Measurements from ENCODE around the gene MRPL28.
A peak's percentile ranks its signal among the peaks of the same experiment; 100 is the strongest.
"Not testable (repeated sequence)": the region's sequence is repeated elsewhere in the genome, so short reads cannot be mapped to it uniquely, and the experiment has no call there.

MRPL28 gene

GRCh38 chr16:399340-400019, 29.1 kb upstream of the MRPL28 start:
- Histone ChIP-seq H3K4me1 (ENCODE audit: control insufficient read depth, insufficient read depth, low read length) (peaks cover 22% of the 10 kb centered on the region), H3K27me3 (ENCODE audit: control insufficient read depth, insufficient read depth, low read length) (no peaks in the 10 kb centered on the region), H3K9me3 (replicated peaks; ENCODE audit: low read length) (no peaks in the 10 kb centered on the region), H3K36me3 (ENCODE audit: insufficient read depth, low read length) (peaks cover 10% of the 10 kb centered on the region), H3K4me3 (ENCODE audit: low read length) (no peak overlapping the region), H3K9ac (ENCODE audit: low read depth, low read length) (no peak overlapping the region), H3K4me2 (ENCODE audit: low read length) (peak overlapping the region; percentile 88)

- Histone ChIP-seq H3K27me3 (ENCODE audit: control insufficient read depth, insufficient read depth, low read length) (no peaks in the 10 kb centered on the region), H3K4me1 (ENCODE audit: control insufficient read depth, insufficient read depth, low read length) (peaks cover 22% of the 10 kb centered on the region), H3K36me3 (ENCODE audit: insufficient read depth, low read length) (peaks cover 10% of the 10 kb centered on the region), H3K4me2 (ENCODE audit: low read length) (peak overlapping the region; percentile 70), H3K9ac (ENCODE audit: low read depth, low read length) (peak overlapping the region; percentile 26), H3K9me3 (replicated peaks; ENCODE audit: low read length) (no peaks in the 10 kb centered on the region), H3K4me3 (ENCODE audit: low read length) (no peak overlapping the region)
These were observed 28.4 kb upstream of the MRPL28 start for GRCh38 chr16:398561-399339.

DNA sequence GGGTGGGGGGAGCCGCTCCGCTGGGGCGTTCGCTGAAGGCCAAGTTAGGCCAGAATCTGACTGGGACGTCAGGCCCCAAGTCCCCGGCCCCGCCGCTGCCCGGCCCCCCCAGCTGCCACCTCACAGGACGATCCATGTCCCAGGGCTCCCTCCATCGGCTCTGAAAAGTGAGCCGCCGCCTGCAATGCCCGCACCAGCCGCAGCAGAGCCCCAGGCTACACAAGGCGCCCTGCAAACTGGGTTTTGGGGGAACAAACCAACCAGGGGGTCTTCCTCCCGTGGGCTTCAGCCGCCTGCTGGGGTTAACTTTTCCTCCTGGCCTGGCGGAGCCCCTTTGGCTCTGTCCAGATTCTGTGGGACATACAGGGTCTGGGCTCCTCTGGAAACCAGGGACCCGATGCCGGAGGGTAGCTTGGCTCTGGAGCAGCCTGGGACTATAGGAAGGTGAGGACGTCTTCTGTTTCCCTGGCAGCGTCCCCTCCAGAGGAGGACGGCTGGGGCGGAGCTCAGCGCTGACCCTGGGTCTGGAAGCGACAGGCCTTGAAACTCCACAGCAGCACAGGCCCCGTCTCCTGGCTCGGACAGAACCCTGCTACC, 27.5 kb upstream of the MRPL28 start:
- Histone ChIP-seq H3K4me1 (ENCODE audit: control insufficient read depth, insufficient read depth, low read length) (peaks cover 22% of the 10 kb centered on the region), H3K9me3 (replicated peaks; ENCODE audit: low read length) (no peaks in the 10 kb centered on the region), H3K9ac (ENCODE audit: low read depth, low read length) (peak overlapping the region; percentile 26), H3K4me2 (ENCODE audit: low read length) (peak overlapping the region; percentile 70), H3K27me3 (ENCODE audit: control insufficient read depth, insufficient read depth, low read length) (no peaks in the 10 kb centered on the region), H3K4me3 (ENCODE audit: low read length) (peak overlapping the region; percentile 50), H3K36me3 (ENCODE audit: insufficient read depth, low read length) (peaks cover 10% of the 10 kb centered on the region)

DNA sequence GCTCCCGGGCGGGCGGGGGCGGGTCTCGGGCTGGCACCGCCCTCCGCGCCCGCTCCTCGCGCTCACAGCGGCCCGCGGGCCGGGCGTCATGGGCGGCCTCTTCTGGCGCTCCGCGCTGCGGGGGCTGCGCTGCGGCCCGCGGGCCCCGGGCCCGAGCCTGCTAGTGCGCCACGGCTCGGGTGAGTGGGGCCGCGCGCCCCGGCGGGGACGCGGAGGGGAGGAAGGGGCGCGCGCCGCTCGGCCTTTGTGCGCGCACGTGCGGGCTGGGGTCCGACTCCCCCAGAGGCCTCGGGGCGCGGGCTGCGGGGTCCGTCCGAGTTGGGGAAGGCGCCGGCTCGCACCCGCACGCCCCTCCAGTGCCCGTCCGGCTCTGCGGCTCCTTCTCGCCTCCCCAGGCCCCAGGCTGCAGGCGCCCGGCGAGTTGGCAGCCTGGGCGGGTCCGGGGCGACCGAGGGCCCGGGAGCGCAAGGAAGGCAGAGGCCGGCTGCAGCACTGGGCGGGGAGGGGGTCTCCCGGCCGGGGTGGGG, 26.9 kb upstream of the MRPL28 start, which contains the start of gene NME4:
Gene NME4 (plus strand): TSS at position 65 of the 527 bp plus-strand sequence. CDS start 24 bp downstream, at position 89.
- H3K4me1 ChIP-seq (ENCODE audit: control insufficient read depth, insufficient read depth, low read length) = peaks cover 22% of the 10 kb centered on the region
- peaks cover 2% of the 10 kb centered on the region for H3K9me3 ChIP-seq (replicated peaks; ENCODE audit: low read length)
- H3K36me3 ChIP-seq (ENCODE audit: insufficient read depth, low read length) = peaks cover 10% of the 10 kb centered on the region
- peak within 1 kb of the TSS; percentile 91 for H3K4me3 ChIP-seq (ENCODE audit: low read length)
- H3K27me3 ChIP-seq (ENCODE audit: control insufficient read depth, insufficient read depth, low read length) = no peaks in the 10 kb centered on the region
- H3K9ac ChIP-seq (ENCODE audit: low read depth, low read length) = peak within 1 kb of the TSS; percentile 83
- peak within 1 kb of the TSS; percentile 90 for H3K4me2 ChIP-seq (ENCODE audit: low read length)

DNA sequence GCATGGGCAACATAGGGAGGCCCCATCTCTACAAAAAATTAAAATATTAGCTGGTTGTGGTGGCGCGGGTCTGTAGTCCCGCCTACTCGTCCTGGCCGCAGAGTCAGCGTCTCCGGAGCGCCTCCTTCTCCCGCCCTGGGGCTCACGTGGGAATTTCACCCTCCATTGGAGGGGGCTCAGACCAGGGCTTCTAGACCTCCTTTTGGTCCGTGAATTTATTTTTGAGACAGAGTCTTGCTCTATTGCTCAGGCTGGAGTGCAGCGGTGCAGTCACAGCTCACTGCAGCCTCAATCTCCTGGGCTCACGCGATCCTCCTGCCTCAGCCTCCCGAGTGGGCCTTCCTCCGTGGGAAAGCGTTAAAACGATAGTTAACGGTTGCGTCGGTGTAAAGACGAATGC, 26.3 kb upstream of the MRPL28 start:
- Histone ChIP-seq H3K9ac (ENCODE audit: low read depth, low read length) (peak overlapping the region; percentile 53), H3K9me3 (replicated peaks; ENCODE audit: low read length) (peaks cover 5% of the 10 kb centered on the region), H3K4me3 (ENCODE audit: low read length) (peak overlapping the region; percentile 91), H3K4me1 (ENCODE audit: control insufficient read depth, insufficient read depth, low read length) (peaks cover 22% of the 10 kb centered on the region), H3K27me3 (ENCODE audit: control insufficient read depth, insufficient read depth, low read length) (no peaks in the 10 kb centered on the region), H3K36me3 (ENCODE audit: insufficient read depth, low read length) (peaks cover 10% of the 10 kb centered on the region), H3K4me2 (ENCODE audit: low read length) (peak overlapping the region; percentile 90)

- Histone ChIP-seq H3K4me1 (ENCODE audit: control insufficient read depth, insufficient read depth, low read length) (peaks cover 22% of the 10 kb centered on the region), H3K9me3 (replicated peaks; ENCODE audit: low read length) (peaks cover 5% of the 10 kb centered on the region), H3K27me3 (ENCODE audit: control insufficient read depth, insufficient read depth, low read length) (no peaks in the 10 kb centered on the region), H3K4me2 (ENCODE audit: low read length) (peak overlapping the region; percentile 90), H3K4me3 (ENCODE audit: low read length) (peak overlapping the region; percentile 91), H3K9ac (ENCODE audit: low read depth, low read length) (no peak overlapping the region), H3K36me3 (ENCODE audit: insufficient read depth, low read length) (peaks cover 10% of the 10 kb centered on the region)
These were observed 25.9 kb upstream of the MRPL28 start for GRCh38 chr16:396199-396598.

- no peak overlapping the region for H3K9ac ChIP-seq (ENCODE audit: low read depth, low read length)
- H3K4me3 ChIP-seq (ENCODE audit: low read length) = no peak overlapping the region
- no peak overlapping the region for H3K4me2 ChIP-seq (ENCODE audit: low read length)
- H3K4me1 ChIP-seq (ENCODE audit: control insufficient read depth, insufficient read depth, low read length) = peaks cover 6% of the 10 kb centered on the region
- no peaks in the 10 kb centered on the region for H3K36me3 ChIP-seq (ENCODE audit: insufficient read depth, low read length)
- peaks cover 5% of the 10 kb centered on the region for H3K9me3 ChIP-seq (replicated peaks; ENCODE audit: low read length)
- no peaks in the 10 kb centered on the region for H3K27me3 ChIP-seq (ENCODE audit: control insufficient read depth, insufficient read depth, low read length)
These were observed 22.2 kb upstream of the MRPL28 start for GRCh38 chr16:392450-393030.

DNA sequence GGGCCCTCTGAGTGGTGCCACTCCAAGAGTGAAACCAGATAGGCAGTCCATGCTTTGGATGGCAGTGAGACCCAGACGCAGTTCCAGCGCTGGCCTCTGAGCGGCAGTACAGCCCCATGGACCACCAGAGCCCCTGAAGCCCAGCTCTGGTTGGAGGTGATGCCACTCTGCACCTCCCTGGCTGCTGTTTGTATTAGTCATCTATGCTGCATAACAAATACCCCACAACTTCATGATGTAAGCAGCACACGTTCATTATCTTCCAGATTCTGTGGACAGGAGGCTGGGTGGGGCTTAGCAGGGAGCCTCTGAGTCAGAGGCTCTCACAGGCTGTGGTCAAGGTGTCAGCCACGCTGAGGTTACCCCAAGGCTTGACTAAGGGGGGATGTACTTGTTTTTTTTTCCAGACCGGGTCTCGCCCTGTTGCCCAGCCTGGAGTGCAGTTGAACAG, 21.6 kb upstream of the MRPL28 start:
- Histone ChIP-seq H3K36me3 (ENCODE audit: insufficient read depth, low read length) (no peaks in the 10 kb centered on the region), H3K27me3 (ENCODE audit: control insufficient read depth, insufficient read depth, low read length) (no peaks in the 10 kb centered on the region), H3K4me1 (ENCODE audit: control insufficient read depth, insufficient read depth, low read length) (peaks cover 6% of the 10 kb centered on the region), H3K9me3 (replicated peaks; ENCODE audit: low read length) (peaks cover 5% of the 10 kb centered on the region), H3K9ac (ENCODE audit: low read depth, low read length) (no peak overlapping the region), H3K4me3 (ENCODE audit: low read length) (no peak overlapping the region), H3K4me2 (ENCODE audit: low read length) (no peak overlapping the region)

- no peak overlapping the region for H3K4me2 ChIP-seq (ENCODE audit: low read length)
- no peak overlapping the region for H3K4me3 ChIP-seq (ENCODE audit: low read length)
- no peaks in the 10 kb centered on the region for H3K36me3 ChIP-seq (ENCODE audit: insufficient read depth, low read length)
- H3K4me1 ChIP-seq (ENCODE audit: control insufficient read depth, insufficient read depth, low read length) = peaks cover 3% of the 10 kb centered on the region
- H3K9ac ChIP-seq (ENCODE audit: low read depth, low read length) = no peak overlapping the region
- H3K27me3 ChIP-seq (ENCODE audit: control insufficient read depth, insufficient read depth, low read length) = no peaks in the 10 kb centered on the region
- peaks cover 5% of the 10 kb centered on the region for H3K9me3 ChIP-seq (replicated peaks; ENCODE audit: low read length)
These were observed 19.0 kb upstream of the MRPL28 start for GRCh38 chr16:389352-389751.

DNA sequence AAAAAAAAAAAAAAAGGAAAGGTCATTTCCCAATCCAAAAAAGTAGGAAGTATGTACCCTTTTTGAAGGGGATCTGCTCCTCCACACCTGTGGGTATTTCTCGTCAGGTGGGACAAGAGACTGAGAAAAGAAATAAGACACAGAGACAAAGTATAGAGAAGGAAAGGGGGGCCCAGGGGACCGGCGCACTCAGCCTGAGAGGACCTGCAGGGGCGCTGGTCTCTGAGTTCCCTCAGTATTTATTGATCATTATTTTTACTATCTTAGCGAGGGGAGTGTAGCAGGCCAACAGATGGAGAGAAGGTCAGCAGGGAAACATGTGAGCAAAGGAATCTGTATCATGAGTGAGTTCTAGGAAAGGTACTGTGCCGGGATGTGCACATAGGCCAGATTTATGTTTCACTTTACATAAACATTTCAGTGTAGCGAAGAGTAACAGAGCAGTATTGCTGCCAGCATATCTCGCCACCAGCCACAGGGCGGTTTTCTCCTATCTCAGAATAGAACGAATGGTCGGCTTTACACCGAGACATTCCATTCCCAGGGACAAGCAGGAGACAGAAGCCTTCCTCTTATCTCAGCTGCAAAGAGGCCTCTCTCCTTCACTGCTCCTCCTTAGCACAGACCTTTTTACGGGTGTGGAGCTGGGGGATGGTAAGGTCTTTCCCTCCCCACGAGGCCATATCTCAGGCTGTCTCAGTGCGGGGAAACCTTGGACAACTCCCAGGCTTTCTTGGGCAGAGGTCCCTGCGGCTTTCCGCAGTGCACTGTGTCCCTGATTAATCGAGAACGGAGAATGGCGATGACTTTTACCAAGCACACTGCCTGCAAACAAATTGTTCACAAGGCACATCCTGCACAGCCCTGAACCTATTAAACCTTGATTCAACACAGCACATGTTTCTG, 17.7 kb upstream of the MRPL28 start:
- not testable (repeated sequence) for H3K9me3 ChIP-seq (replicated peaks; ENCODE audit: low read length); H3K4me1 ChIP-seq (ENCODE audit: control insufficient read depth, insufficient read depth, low read length); H3K4me3 ChIP-seq (ENCODE audit: low read length); H3K9ac ChIP-seq (ENCODE audit: low read depth, low read length); H3K27me3 ChIP-seq (ENCODE audit: control insufficient read depth, insufficient read depth, low read length); H3K4me2 ChIP-seq (ENCODE audit: low read length); H3K36me3 ChIP-seq (ENCODE audit: insufficient read depth, low read length)

All from skeletal muscle satellite cell (primary cell).